ENCODE results near the gene FUT9.
"Not testable (repeated sequence)": the region's sequence is repeated elsewhere in the genome, so short reads cannot be mapped to it uniquely, and the experiment has no call there.

The FUT9 gene

GRCh38 chr6:96171112-96171511 is 155.3 kb downstream of the FUT9 start:
- in situ Hi-C loops (cut with MboI; ENCODE audit: low sequenced_read_pairs), result no loop called here

GRCh38 chr6:96184798-96185197 is 169.0 kb downstream of the FUT9 start:
- in situ Hi-C loops (cut with MboI; ENCODE audit: low sequenced_read_pairs), result no loop called here

- in situ Hi-C loops (cut with MboI; ENCODE audit: low sequenced_read_pairs), result no loop called here
Observed at GRCh38 chr6:96186094-96186493, 170.3 kb downstream of the FUT9 start.

GRCh38 chr6:96186516-96187195 is 170.9 kb downstream of the FUT9 start:
- in situ Hi-C loops (cut with MboI; ENCODE audit: low sequenced_read_pairs), result no loop called here

- in situ Hi-C loops (cut with MboI; ENCODE audit: low sequenced_read_pairs), result no loop called here
Observed at GRCh38 chr6:96194675-96195074, 178.9 kb downstream of the FUT9 start.

GRCh38 chr6:96195272-96195671 is 179.5 kb downstream of the FUT9 start:
- in situ Hi-C loops (cut with MboI; ENCODE audit: low sequenced_read_pairs), result no loop called here

- in situ Hi-C loops (cut with MboI; ENCODE audit: low sequenced_read_pairs), result no loop called here
Observed at GRCh38 chr6:96196633-96197032, 180.9 kb downstream of the FUT9 start.

GRCh38 chr6:96197241-96197640 is 181.5 kb downstream of the FUT9 start:
- in situ Hi-C loops (cut with MboI; ENCODE audit: low sequenced_read_pairs), result no loop called here

GRCh38 chr6:96202571-96202970 is 186.8 kb downstream of the FUT9 start:
- in situ Hi-C loops (cut with MboI; ENCODE audit: low sequenced_read_pairs), result no loop called here

GRCh38 chr6:96211341-96211740 is 195.6 kb downstream of the FUT9 start:
- in situ Hi-C loops (cut with MboI; ENCODE audit: low sequenced_read_pairs), result no loop called here

GRCh38 chr6:96212066-96212465 is 196.3 kb downstream of the FUT9 start:
- in situ Hi-C loops (cut with MboI; ENCODE audit: low sequenced_read_pairs), result no loop called here

- in situ Hi-C loops (cut with MboI; ENCODE audit: low sequenced_read_pairs), result no loop called here
Observed at GRCh38 chr6:96213784-96214183, 198.0 kb downstream of the FUT9 start.

- in situ Hi-C loops (cut with MboI; ENCODE audit: low sequenced_read_pairs), result no loop called here
Observed at GRCh38 chr6:96223695-96224094, 207.9 kb downstream of the FUT9 start.

- in situ Hi-C loops (cut with MboI; ENCODE audit: low sequenced_read_pairs), result no loop called here
Observed at GRCh38 chr6:96227135-96227534, 211.4 kb downstream of the FUT9 start.

- in situ Hi-C loops (cut with MboI; ENCODE audit: low sequenced_read_pairs), result no loop called here
Observed at GRCh38 chr6:96234444-96234843, 218.7 kb downstream of the FUT9 start.

- in situ Hi-C loops (cut with MboI; ENCODE audit: low sequenced_read_pairs), result no loop called here
Observed at GRCh38 chr6:96235927-96236326, 220.2 kb downstream of the FUT9 start.

GRCh38 chr6:96236471-96236870 is 220.7 kb downstream of the FUT9 start:
- in situ Hi-C loops (cut with MboI; ENCODE audit: low sequenced_read_pairs), result no loop called here

- in situ Hi-C loops (cut with MboI; ENCODE audit: low sequenced_read_pairs), result no loop called here
Observed at GRCh38 chr6:96237638-96238347, 222.0 kb downstream of the FUT9 start.

GRCh38 chr6:96246563-96246962 is 230.8 kb downstream of the FUT9 start:
- in situ Hi-C loops (cut with MboI; ENCODE audit: low sequenced_read_pairs), result no loop called here

- in situ Hi-C loops (cut with MboI; ENCODE audit: low sequenced_read_pairs), result no loop called here
Observed at GRCh38 chr6:96249755-96250154, 234.0 kb downstream of the FUT9 start.

GRCh38 chr6:96257751-96258150 is 242.0 kb downstream of the FUT9 start:
- in situ Hi-C loops (cut with MboI; ENCODE audit: low sequenced_read_pairs), result no loop called here

GRCh38 chr6:96260787-96261430 is 245.1 kb downstream of the FUT9 start:
- in situ Hi-C loops (cut with MboI; ENCODE audit: low sequenced_read_pairs), result not testable (repeated sequence)

Data from hTERT RPE-1 (cell line).